ENCODE measurements around the gene CCDC92B.
"Not testable (repeated sequence)": the region's sequence is repeated elsewhere in the genome, so short reads cannot be mapped to it uniquely, and the experiment has no call there.

CCDC92B gene

DNA sequence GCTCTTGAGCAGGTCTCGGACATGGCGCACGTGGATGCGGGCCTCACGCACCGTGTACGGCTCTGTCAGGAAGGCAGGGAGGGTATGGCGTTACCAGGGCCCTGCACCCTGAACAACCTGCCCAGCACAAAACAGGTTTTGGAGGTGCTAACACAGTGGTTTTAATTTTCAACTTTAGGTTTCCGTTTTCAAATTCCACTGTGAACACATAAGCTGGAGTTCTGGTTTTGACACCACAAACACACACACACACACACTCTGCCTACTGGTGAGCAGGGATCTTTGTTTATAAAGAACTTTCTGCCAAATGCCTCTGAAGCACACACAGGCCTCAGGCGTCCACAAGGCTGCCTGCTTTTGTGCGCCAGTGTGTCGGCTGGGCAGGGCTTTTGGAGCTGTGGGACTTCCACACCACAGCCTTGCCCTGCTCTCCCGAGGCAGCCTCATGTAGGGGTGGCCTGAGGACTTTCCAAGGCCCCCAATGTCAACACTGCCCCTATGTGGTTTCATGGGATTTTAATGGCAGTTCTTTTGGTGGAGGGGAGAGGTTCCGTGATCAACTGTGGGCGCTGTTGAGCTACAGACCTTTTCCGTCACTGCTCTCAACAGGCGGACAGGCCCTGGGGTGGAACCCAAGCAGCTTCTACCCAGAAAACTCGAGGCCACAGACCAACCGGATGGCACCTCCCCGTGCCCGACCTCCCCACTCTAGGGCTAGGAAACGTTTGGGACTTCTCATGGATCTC is 47.3 kb downstream of the CCDC92B start:
- no peak for DNase-seq

DNA sequence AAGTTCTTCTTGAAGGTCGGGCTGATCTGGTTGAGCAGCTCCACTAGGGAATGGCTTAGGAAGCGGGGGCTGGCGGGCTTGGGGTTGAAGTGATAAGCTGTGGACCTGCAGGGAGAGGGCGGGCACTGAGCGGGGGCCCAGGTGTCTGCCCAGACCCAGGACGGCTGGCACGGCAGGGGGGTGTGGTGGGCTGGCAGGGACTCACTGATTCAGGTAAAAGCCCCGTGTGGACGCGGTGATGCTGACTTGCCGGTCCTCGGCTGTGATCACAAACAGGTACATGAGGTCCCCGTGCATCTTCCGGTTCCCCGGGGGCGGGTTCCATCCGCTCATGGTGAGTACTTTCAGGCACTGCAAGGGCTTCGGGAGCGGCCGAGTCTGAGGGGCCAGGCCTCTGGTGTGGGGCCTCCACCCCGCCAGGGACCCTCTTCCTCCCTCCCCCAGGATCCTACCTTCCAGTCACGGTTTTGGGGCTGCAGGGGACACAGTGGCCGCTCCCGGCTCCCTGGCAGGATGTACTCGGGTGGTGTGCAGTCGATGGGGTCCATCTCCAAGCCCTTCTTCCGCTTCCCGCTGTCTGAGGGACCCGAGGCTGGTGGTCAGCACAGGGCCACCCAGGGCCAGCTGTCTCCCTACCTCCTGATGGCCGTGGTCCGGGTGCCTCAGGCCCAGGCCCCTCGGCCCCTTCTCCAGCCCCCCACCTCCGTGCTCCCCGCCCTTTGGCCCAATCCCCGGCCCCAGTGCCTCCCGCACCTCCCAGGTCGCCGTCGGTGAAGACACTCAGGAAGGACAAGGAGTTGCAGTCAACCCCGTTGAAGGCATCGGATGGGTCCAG is 48.1 kb downstream of the CCDC92B start:
- DNase-seq = no peak

DNA sequence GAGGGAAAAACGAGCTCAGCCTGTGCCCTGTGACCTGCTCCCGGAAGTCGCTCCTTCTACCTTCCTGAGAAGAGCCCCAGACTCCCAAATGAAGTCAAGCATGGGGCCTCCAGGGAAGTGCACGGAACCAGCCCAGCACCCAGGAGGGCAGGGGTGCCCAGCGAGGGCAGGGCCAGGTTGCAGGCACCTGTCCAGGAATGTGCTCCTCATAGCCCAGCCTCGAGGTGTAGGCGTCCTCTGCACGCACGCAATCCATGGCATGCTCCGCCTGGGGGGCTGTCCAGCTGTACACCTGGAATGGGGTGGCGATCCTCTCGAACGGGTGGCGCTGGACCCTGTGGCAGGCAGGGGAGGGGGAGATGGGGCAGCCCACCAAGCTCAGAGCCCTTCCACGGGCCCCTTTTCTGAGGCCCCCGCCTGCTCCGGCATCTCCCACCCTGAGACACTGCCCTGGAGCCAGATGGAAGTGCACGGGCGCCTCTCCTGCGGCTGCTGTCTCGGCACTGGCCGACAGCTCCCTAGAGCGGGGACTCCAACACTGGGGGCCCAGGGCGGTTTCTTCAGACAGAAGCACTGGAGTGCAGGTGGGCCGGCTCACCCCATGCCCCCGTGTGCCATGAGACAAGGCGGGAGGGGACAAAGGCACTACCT is 48.8 kb downstream of the CCDC92B start:
- no peak for DNase-seq

DNA sequence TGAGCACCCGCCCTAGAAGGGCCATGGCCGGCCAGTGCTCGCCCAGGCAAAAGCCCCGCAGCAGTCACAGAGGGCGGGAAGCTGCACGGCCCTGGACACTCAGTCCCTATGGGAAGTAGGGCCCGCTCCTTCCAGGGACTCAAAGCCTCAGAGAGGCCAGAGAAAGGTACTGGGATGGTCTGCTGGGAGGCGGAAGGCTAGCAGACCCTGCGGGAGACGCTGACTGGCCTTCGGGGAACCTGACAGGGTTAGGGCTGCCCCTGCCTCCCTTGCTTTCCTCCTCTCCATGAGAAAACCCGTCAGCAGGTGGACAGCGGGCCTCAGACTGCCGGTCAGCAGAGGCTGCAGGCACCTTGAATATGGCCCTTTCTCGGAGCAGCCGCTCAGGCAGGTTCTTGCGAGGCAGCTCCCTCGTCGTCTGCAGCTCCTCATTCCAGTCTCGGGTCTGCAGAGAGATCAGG is 49.4 kb downstream of the CCDC92B start:
- no peak for DNase-seq

DNA sequence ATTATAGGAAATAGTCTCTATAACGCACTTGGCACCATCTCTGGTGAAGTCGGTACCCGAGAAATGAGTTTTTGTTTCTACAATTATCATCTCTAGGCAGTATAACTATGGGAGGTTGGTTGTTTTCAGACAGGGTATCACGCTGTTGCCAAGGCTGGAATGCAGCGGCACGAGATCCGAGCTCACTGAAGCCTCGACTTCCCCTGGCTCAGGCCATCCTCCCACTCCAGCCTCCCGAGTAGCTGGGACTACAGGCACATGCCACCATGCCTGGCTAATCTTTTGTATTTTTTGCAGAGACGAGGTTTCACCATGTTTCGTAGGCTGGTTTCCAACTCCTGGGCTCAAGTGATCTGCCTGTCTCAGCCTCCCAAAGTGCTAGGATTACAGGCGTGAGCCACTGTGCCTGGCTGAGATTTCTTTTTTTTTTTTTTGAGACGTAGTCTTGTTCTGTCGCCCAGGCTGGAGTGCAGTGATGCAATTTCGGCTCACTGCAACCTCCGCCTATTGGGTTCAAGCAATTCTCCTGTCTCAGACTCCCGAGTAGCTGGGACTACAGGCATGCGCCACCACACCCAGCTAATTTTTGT is 50.1 kb downstream of the CCDC92B start:
- not testable (repeated sequence) for DNase-seq

DNA sequence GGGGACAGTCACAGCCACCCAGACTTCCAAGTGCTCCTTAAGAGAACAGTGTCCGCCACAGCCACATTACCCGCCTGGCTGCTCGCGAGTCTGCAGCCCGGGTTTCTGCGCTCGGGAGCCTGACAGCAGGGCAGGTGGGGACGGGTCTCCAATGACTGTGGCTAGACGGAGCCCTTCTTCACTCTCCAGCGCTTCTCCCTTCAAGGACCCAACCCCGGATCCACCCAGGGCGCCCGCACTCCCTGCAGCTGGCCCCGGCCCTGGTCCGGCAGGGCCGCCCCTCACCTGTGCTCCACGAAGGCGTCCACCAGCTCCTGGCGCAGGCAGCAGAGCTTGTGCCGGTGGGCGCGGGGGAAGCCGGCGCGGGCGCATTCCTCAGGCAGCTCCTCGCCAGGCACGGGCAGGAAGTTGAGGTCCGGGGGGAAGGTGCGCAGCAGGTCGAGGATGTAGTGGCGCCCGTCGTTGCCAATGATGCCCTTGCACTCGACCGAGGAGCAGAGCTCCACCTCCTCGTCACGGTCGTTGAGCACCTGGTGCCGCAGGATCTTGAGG is 51.8 kb downstream of the CCDC92B start:
- DNase-seq = no peak

DNA sequence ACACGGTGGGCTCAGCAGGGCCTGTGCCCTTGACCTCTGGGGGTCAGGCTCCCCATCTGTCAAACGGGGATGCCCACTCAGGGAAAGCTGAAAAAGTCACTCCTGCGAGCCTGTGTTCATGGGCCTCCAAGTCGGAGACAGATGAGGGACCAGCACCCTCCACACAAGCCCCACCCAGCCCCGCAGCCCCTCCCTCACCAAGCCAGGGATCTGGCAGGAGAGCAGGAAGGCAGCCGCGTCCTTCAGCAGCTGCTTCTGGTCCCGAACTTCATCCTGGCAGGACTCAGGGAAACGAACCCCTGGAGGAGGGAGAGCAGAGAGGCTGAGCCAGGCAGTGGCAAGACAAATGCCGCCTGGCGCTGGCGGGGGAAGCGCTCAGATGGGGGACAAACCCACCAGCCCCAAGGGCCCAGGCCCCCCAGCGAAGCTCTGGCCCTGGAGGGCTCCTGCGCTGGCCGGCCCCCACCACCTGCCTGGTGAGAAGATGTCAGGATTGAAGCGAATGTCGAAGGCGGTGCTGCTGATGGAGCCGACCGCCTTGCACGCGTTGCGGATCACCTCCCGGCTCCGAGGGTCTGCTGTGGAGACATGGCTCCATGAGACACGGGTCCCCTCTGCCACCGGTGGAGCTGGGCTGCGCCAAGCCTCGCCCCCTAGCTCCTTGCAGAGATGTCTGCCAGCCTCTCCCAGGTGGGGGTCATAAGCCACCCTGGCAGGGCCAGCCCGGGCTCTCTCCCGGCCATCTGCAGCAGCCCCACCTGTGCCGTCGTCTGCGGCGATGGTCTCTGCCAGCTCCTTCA is 53.3 kb downstream of the CCDC92B start:
- no peak for DNase-seq

DNA sequence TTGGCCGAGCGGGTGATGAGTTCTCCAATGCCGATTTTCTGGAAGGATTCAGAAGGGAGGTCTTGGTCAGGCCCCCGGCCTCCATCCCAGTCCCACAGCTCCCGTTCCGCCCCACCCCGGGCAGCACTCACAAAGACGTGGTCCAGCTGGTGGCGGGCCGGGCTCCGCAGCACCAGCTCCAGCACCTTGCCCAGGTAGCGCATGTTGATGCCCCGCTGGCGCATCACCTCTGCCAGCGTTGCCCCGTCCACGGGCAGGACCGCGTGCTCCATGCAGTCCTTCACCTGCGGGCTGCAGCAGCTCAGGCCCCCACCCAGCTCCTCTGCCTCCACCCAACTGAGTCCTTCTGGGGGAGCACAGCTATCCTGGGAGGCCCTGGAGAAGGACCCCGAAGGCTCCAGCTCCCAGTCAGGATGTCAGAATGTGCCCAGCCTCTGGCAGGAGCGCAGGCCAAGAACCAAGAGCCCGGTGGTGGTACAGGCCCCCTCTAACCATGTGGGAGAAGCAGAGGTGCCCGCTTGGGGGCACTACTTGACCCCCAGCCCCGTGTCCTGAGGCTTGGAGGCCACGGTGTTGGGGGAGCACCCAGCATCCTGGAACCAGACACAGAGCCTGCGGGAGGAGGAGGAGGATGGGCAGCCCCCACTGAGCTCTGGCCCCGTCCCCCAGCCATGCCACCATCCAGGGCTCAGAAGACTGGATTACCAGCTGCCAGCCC is 54.0 kb downstream of the CCDC92B start:
- no peak for DNase-seq

DNA sequence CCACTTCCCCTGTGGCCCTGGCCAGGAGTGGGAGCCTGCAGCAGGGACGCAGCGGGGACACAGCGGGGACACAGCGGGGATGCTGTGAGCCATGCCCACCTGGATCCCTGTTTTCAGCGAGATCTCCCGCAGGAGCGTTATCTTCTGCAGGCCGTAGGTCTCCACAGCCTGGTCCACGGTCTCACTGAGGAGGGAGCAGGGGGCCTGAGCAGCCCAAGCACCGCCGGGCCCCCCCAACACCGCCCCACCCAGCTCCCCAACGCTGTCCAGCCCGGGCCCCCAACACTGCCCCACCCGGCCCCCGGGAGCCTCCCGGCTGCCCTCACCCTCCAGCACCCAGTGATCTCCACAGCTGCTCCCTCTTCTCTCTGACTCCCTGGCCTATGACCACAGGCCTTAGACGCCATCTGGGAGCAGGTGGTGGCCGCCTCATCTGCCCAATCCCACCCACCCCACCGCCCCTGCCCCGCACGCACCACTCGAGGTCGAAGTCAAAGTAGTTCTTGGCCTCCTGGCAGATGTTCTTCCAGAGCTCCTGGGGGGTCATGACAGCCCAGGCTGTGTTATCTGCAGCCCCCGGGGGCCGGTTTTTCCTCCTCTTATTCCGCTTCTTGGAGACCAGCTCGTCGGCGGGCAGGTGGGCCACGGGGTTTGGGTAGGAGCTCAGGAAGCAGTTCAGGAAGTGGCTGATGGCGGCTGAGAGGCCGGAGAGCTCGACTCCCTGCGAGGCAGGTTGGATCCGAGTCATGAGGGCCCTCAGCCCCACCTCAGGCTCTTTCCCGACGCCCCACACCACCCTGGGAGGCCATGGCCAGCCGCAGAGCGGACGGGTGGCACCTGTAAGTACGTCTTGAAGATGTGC is 54.8 kb downstream of the CCDC92B start:
- DNase-seq = no peak

DNA sequence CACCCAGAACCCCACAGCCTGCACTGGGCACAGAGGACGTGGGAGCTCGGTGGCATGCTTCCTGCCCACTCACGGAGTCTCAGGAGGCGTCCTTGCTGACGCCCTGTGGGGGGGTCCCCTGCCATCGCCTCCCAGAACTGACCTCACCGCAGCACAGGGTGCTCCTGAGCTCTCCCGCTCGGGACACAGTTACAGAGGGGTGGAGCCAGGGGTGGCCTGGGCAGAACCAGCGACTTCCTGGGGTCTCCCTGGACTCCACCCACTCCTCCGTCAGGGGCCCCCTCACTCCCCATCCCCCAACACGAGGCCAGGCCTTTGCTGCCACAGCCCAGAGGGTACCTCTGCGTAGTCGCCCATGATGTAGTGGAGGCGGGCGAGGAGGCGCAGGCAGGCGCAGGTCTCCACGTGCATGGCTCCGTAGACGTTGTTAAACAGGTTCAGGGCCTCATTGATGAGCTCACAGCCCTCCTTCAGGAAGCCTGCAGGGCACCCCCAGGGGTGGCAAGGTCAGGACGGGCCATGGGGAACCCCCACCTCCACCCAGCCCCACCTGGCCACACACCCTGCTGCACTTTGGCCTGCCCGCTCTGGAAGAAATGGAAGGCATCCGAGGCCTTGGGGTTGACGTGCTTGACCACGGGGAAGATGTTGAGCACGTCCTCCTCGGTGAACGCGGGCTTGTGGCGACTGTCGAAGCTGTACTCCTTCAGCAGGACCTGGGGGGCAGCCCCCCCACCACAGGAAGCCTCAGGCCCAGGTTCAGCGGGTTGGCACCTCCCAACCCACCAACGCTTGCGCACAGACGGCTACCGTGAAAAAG is 55.7 kb downstream of the CCDC92B start:
- no peak for DNase-seq

DNA sequence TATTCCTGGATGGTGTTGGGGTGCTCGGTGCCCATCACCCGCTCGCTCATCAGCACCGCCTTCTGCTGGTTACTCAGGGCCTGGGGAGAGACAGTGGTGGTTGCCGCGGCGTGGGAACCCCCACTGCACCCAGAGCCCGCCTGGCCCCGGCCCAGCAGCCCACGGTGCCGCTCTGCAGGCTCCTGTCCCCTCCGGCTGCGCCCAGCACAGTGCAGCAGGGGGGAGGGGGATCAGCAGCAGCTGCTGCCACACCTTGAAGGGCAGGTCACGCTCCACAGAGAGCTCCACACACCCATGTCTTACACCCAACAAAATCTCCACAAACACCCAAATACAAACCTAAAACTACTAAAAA is 56.7 kb downstream of the CCDC92B start:
- DNase-seq = no peak

DNA sequence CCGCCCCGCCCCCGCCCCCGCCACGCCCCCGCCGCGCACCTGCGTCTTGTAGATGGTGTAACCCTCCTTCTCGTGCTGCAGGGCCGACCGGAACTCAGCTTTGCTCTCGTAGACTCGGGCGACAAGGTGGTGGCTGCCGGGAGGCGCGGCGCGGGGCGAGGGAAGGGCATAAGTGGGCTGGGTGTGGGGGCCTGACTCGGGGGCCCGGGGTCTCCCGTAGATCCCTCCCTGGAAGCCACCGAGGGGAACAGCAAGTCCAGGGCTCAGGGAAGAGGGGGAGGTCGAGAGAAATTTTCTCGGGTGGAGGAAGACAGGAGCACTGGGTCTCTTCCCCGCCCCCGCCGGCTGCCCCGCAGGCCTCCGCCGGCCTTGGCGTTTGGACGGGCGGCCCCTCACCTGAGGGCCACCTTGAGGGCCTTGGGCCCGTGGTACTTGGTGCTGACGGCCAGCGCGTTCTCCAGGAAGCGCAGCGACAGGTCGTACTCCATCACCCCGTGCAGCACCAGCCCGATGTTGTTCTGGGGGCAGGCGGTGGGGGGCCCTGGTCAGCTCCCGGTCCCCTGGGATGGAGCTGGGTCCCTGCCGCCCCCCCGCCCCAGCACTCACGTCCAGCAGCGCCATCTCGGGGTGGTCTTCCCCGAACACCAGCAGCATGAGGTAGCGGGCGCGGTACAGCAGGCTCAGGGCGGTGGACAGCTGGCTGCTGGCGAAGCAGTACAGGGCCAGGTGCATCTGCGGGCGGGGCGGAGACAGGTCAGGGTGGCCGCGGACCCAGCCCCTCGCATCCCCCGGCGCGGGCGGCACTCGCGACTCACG is 57.3 kb downstream of the CCDC92B start:
- no peak for DNase-seq

DNA sequence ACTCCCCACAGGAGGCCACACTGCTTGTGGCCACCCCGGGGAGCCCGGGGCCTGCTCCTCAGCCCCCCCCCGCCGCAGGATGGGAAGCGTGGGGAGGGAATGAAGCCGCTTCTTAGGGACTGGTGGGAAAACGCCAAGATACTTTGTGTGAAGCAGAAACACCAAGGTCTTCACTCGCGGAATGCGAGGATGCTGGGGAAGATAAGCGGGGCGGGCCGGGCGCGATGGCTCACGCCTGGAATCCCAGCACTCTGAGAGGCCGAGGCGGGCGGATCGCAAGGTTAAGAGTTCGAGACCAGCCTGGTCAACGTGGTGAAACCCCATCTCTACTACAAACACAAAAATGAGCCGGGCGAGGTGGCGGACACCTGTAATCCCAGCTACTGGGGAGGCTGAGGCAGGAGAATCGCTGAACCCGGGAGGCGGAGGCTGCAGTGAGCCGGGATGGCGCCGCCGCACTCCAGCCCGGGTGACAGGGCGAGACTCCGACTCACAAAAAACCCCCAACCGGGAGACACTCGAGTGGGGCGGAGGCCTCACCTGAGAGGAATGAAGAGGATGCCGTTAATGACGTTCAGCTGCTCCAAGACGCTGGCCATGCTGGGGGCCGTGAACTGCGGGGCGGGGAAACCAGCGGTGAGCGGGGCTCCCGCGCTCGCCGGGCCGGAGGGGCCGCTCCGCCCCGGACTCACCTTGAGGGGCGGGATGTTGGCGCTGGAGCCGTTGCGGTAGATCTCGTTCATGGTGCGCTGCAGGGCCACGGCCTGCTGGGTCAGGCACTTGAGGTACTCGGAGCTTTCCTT is 58.2 kb downstream of the CCDC92B start:
- no peak for DNase-seq

DNA sequence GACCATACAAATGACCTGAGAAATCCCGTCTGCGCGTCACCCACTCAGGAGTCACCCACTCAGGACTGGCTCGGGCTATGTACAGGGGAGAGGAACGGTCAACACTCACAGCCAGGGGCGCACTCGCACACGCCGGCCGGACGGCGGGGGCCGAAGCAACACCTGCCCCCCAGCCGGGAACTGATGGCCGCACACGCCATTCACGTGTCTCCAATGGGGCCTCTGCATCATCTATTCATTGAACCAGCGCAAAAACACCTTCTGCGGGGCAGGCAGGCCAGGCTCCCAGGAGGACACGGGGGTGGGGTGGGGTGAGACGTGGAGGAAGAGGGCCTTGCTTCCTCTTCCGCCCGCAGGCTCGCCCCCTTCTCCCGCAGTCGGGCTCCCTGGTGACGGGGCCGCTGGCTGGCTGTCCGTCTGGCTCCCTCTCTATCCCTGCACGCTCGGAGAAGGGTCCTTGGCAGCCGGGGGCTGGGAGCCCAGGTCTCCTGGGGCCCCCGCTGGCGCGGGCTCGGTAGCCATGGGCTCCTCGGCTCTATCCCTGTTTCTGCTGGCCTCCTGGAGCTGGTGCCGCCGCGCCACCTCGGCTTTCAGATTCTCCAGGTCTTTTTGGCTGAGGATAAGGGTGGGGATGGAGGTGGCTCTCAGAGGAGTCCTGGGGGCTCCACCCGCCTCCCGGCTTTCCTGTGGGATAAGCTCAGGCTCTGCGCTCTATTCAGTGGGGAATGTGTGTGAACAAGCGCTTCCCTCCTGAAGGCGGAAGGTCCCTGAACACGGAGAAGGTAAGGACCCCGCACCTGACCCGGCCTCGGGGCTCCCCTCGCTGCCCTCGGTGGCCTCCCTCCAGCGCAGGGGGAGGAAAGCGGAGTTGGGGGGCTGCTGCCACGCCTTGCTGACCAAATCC is 59.0 kb downstream of the CCDC92B start:
- no peak for DNase-seq

DNA sequence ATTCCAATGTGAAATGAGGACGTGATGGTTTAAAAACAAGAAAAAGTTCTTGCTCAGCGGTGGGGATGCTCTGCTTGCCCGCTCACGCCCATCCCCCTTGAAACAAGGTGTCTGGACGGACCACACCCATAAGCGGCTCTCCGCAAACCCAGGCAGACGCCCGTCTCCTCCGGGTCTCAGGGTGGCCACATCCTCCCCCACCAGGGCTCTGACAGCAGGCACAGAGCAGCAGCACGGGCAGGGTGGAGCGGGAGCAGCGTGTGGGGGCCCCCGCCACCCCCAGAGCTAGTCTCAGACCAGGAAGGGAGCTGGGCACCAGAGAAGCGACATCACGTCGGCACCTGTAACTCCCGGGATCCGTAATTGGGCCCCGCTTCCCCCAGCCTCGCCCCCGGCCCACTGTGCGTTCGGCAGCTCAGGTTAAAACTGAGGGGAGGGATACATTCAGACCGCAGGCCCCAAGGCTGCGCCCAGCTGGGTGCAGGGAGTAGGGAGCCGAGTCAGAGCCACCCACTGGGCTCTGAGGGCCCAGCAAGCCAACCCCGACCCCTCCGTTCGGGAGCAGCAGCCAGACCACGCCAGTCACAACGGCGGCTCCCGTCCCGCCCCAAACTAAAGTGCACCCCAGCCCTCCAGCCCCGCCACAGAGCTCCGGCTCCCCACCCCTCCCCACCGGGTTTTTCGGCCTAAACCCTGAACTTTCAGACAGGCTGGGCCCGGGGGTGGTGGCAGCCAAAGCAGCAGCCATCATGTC is 59.9 kb downstream of the CCDC92B start:
- DNase-seq = no peak
